GM13976 (cell line): ENCODE results near the gene KSR1.

Experiments
- DNase-seq: peaks from one replicate; pipeline ENCODE4 v3.0.0; 2012; ENCODE audit warnings: low spot score
- CTCF ChIP-seq: IDR thresholded peaks from 2 replicates; pipeline ENCODE4 v1.5.1; 2012; ENCODE audit warnings: borderline replicate concordance, mild to moderate bottlenecking; ENCODE audit not compliant: insufficient read depth; ENCODE audit errors: extremely low read depth, missing control alignments, control extremely low read depth
- in situ Hi-C: fragments of 300-500 bp; cut with MboI; formaldehyde crosslinking; loops from one replicate; pipeline ENCODE4 v1.12.0; 2022; ENCODE audit warnings: low sequenced_read_pairs, mixed read lengths, inconsistent platforms; ENCODE audit not compliant: unreplicated experiment

The KSR1 gene

DNA sequence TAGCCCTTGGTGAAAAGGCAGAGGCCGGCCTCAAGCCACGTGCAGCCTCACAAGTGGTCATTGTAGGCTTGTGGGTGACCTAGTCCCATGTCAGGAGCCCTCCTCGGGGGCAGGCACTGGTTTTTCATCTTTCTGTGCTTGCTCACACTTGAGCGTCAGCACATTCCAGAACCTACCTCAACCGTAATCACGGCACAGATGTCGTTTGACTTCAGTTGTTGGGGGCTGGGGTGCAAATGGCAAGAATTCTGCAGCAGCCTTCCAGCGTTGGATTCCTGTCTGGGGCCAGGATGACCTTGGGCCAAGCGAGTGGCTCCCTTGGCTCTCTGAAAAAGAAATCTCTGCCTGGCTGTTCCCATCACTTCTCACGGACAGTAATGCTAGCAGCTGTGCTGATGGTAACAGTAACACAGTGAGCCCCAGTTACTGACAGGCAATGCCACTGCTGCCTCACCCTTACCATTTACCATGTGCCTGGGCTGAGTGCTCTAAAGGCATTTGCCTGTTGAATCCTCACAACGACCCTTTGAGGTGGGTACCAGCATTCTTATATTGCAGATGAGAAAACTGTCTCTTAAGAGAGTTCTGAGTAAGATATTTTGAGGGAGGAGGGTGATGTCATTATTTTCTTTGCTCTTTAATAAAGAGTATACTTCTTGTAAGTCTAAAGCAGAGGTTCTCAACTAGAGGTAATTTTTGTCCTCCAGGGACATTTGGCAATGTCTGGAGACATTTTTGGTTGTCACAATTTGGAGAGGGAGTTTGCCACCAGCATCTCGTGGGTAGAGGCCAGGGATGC, 46.5 kb downstream of the KSR1 start:
- DNase-seq: no peak
- in situ Hi-C loops: no loop called here

GRCh38 chr17:27503611-27504010, 47.4 kb downstream of the KSR1 start:
- no peak for TF ChIP-seq CTCF
- in situ Hi-C loops: no loop called here
- DNase-seq: no peak

More for the DNA sequence above, 46.5 kb downstream of the KSR1 start:
- no peak for TF ChIP-seq CTCF

DNA sequence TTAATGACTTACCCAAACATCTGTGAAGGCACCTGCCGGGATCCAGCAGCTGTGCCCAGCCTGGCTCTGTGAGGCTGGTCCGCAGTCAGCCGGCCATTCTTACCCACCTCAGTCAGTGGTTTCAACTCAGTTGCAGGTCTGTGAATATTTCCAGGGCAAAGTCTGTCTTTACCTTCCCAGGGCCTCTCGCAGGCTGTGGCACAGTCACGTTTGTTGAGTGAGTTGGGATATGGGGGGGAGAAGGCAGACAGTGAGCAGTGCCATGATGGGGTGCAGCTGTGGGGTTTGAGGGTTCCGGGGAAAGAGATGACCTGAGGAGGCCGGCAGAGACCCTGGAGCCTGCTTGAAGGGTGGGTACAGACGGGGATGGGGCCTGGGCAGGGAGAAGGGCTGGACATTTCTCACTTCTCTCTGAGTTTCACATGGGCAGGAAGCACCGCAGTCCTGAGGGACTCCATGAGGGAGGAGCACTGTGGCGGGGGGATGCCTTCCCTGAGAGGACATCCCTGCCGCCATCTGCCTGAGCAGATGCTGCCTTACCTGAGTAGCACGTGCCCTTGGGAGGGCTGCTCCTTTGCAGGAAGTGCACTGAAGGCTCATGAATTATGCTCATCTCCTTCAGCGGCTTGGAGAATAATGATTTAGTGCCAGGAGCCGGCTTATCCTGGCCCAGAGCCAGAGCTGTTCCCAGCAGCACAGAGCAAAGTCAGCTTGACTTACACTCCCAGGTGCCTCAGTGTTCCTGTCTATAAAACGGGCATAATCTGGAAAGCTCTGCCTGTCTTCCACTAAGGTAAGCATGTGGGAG, 48.1 kb downstream of the KSR1 start:
- in situ Hi-C loops: no loop called here
- TF ChIP-seq CTCF: no peak
- no peak for DNase-seq

DNA sequence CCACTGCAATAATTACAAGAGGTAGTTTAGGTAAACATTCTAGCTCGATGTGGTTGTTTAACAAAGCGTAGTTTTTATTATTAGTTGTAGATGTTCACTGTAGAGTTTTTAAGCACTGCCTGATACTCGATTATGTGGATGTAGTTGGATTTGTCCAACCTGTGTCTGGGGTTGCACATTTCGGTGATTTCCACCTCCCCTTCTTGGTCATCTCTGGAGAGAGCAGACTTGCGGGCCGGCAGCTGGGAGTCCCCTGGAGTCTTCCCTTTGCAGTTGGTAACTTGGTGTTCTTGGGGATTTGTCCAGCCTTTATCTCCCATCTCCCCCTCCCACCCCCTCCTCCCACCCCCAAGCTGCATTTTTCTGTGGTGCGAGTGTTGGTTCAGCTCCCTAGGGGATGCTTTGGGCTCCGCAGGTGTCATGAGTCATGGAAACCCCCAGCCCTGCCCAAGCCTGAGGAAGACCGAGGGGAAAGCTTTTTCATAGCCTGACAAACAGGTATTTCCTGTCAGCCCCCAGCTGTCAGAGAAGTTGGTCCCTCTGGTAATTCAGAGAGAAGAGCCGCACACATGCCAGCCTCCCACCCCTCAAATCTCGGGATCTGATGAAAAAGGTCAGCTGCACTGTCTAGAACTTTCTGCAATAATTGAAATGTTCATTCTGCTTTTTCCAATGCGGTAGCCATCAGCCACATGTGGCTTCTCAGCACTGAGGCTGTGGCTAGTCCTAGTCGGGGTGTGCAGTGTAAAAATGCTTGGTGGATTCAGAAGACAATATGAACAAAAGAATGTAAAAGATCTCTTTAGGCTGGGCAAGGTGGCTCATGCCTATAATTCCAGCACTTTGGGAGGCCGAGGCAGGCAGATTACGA, 50.3 kb downstream of the KSR1 start:
- TF ChIP-seq CTCF: no peak
- peak; percentile 78 for DNase-seq
- in situ Hi-C loops: no loop called here

- no peak for DNase-seq
- TF ChIP-seq CTCF: no peak
- in situ Hi-C loops: loop anchor here (10.0 kb wide), 1 partner anchor 47 kb away; no protein-coding TSS in a partner anchor
These were observed 55.1 kb downstream of the KSR1 start for GRCh38 chr17:27511168-27511883.

- no peak for DNase-seq
- TF ChIP-seq CTCF: no peak
- in situ Hi-C loops: loop anchor here (10.0 kb wide), 1 partner anchor 47 kb away; no protein-coding TSS in a partner anchor
These were observed 55.8 kb downstream of the KSR1 start for GRCh38 chr17:27512031-27512430.
